ENCODE results near the gene ASPRV1.

The ASPRV1 gene

DNA sequence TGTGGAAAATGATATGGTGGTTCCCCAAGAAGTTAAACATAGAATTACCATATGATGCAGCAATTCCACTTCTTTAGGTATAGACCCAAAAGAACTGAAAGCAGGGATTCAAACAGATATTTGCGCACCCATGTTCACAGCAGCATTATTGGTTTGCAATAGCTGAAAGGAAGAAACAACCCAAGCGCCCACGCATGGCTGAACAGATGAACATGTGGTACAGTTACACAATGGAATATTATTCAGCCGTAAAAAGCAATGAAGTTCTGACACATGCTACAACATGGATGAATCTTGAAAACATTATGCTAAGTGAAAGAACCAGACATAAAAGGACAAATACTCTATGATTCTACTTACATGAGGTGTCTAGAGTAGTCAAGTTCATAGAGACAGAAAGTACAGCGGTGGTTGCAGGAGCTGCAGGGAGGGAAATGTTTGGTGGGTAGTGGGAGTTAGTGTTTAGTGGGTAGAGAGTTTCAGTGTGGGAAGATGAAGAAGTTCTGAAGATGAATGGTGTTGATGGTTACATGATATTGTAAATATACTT, 26.7 kb upstream of the ASPRV1 start:
- DNase-seq, result no peak

DNA sequence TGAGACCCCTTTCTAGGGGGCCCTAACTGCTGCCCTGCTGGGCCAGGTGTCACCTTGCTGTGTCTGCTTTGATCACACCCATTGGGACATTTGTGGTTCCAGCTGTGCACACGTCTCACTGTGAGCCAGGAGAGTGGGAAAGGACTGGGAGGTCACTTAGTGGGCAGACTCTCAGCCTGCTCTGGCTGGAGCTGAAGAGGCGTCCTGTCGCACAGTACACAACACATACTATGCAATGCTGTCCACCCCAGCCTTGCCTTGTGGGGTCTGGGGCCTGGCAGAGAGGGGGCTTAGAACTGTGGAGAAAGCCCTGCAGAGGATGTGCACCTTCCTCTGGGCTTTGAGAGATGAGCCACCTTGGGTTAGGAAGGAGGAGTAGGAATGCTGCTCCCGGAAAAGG, 25.3 kb upstream of the ASPRV1 start:
- DNase-seq, result no peak

GRCh38 chr2:69985688-69986087, 24.3 kb upstream of the ASPRV1 start:
- DNase-seq, result no peak

DNA sequence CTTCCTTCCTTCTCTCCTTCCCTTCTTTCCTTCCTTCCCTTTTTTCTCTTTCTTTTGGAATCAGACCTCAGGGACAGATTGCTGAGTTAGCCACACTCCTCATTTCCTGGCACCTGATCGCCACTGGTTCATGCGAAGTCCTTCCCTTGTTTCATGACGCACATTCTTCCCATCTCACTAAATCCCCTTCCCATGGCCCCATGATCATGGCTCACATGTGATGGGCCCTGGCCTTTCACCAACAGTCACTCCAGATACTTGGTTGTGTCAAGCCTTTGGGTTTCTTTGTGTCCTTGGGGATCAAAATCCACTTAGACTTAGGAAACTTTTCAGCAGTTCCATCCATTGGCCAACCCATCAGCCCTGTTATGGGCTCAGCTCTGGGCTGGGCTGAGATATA, 23.8 kb upstream of the ASPRV1 start:
- no peak for DNase-seq

DNA sequence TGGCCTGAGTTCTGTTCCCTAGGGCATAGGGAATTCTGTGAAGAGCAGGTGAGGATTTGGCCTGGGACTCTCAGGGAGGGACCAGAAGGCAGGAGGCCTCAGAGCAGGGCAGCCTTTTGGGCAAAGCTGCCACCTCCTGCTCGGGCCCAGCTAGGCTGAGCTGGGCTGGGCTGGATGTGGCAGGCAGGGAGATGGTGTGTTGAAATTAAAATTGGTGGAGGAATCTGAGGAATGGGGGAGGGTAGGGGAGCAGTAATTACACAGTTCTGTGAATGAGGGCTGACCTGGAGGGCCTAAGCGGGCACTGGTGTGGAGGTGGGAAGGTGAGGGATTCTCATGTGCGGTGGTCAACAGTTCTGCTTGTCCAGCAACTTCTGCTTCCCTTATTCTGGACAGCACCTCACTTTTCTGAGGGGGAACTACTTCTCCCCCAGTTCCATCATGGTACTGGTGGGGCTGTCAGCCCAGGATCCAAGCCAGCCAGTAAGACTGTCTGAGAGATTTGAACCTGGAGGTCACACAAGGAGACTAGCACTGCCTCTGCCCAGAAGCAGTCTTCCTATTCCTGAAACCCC, 22.0 kb upstream of the ASPRV1 start:
- DNase-seq, result no peak

- no peak for DNase-seq
Measured at GRCh38 chr2:69979902-69980807, 18.7 kb upstream of the ASPRV1 start.

- no peak for DNase-seq
Measured at GRCh38 chr2:69977906-69978482, 16.6 kb upstream of the ASPRV1 start.

DNA sequence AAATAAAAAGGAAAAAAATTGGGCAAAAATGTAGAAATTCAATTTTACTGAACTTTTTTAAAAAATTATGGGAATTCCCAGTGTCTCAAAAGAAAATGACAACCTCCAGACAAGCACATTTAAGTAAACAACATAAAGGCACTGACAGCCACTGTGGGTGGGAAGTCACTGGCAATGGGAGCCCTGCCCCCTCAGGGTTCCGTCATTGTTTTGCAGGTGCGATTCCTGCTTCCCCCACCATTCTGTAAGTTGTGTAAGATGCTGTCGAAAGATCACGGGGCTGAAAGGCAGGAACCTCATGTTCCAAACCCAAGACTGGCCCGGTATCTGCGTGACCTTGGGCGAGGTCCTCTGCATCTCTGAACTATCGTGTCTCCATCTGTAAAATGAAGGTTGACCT, 15.8 kb upstream of the ASPRV1 start:
- DNase-seq, result no peak

GRCh38 chr2:69975853-69976462, 14.5 kb upstream of the ASPRV1 start:
- no peak for DNase-seq

DNA sequence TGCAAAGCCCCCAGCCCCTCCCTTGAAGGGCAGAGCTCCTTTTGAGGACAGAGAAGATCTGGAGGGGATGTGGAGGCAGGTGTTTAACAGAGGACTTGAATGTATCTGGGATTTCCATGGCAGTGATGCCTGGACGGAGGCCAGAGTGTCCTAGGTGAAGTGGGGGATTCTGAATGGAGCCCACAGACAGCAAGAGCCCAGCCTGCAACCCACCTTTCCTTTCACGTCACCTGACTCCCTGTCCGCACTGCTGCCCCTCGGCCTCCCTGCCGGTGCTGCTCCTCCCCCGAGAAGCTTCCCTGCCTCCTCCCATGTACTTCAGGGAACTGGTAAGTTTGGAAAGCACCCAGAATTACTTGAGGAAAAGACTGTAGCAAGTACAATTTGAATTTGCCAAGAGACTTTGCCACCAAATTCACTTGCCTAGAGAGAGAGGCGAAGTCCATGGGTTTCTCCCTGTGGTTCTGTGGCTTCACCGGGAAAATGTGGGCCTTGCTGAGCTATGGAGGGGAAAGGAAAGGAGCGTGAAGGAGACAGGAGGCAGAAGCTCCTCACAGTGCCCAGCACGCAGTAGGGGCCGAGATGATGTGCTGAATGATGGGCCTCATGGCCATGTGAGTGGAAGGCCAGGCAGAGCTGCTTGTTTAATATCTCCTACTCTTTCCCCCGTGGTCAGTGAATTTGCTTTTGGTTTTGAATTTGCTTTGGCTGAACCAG, 13.9 kb upstream of the ASPRV1 start:
- no peak for DNase-seq

- DNase-seq, result no peak
Measured at GRCh38 chr2:69973335-69973735, 11.9 kb upstream of the ASPRV1 start.

- no peak for DNase-seq
Measured at GRCh38 chr2:69972822-69973221, 11.4 kb upstream of the ASPRV1 start.

- no peak for DNase-seq
Measured at GRCh38 chr2:69969991-69970390, 8.6 kb upstream of the ASPRV1 start.

DNA sequence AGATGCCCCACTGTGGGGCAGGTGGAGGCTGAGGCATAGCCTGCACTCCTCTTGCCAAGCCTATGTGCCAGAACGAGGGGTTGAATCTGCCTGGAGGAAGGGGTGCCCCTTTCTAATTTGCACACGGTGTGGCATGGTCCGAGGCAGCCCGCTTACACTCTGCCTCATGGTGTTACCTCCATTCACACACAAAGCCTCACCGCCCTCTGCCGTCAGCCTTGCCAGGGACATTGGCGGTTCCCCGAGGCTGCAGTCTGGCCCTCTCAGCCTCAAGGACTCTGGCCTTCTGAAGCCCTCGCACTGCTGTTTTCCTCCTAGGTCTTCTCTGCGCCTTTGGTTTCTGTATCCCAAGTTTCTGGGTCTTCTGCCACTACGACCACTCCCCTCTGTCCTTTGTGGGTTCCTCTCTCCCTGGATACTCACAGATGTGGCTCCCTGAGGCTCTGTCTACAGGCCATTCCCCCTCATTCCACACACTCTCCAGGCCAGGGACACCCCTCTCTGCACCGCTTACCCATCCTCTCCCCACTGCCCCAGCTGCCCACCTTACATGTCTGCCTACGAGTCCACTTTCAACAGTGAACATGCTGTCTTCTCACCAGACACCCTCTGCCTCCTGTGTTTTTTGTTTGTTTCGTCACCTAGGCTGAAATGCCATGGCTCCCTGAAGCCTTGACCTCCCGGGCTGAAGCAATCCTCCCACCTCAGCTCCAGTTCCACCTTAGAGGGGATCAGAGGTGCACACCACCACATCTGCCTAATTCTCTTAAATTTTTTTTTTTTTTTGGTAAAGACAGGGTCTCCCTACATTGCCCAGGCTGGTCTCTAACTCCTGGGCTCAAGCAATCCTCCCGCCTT, 7.9 kb upstream of the ASPRV1 start:
- DNase-seq, result no peak

DNA sequence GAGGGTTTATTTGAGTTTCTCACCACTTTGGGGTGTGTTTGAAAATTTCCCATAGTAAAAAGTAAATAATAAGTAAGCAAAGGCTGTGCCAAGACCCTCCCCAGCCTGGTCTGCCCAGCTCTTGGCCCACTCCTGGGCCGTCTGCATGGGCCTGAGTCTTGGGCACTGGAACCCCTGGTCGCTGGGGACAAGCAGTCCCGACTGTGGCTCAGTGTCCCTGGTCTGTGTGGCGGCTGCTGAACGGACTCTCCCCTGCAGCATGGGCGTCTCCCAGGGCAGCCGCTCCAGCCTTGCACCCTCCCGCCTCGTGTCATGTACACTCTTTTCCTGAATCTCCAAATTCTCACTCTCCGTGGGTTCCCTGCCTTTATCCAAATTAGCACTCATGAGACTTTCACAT, 7.2 kb upstream of the ASPRV1 start:
- DNase-seq, result no peak

DNA sequence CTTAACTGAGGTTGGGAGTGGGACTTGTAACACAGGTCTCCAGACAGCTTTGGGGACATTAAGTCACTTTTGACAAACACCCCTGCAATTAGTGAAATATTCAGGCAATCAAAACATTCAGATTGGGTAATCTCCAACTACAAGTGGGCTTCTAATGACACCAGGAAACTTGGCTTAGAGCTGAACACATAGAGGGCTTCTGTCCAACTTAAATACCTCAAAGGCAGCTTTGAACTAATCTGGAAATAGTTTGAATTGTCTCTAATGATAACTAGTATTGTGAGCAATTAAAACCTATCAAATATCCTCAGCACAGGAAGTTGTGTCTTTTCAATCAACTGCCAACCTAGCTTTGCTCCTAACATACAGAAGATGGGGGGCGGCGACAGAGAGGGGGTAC, 5.1 kb upstream of the ASPRV1 start:
- no peak for DNase-seq

DNA sequence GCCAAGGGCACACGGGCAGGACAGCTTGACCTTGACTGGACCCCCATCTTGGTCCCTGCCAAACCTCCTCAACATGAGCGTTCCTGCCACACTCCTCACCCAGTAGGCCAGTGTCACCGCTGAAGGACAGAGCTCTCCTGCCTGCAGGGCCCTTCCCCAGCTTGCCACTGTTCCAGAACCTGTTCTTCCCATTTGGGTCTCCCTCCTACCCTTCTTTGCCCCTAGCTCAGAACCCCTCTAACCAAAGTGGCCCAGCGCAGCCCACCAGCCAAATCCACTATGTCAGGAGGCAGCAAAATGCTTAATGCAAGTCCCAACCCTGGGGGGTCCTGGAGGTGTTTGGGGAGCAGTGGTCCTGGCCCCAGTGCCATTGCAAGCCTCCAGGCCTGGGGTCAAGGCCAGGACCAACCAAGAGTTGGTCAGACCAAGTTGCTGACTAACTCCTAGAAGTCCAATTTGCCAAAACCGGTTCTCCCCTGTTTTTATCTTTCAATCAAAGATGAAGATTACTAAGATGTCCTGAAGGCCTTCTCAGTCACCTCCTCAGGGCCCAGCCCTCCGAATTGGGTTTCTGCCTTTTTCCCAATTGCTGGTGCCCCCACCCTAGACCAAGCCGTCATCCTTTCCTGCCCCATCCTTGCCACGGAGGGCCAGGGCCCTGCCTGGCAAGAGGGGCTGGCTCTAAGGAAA, 4.5 kb upstream of the ASPRV1 start:
- DNase-seq, result no peak

DNA sequence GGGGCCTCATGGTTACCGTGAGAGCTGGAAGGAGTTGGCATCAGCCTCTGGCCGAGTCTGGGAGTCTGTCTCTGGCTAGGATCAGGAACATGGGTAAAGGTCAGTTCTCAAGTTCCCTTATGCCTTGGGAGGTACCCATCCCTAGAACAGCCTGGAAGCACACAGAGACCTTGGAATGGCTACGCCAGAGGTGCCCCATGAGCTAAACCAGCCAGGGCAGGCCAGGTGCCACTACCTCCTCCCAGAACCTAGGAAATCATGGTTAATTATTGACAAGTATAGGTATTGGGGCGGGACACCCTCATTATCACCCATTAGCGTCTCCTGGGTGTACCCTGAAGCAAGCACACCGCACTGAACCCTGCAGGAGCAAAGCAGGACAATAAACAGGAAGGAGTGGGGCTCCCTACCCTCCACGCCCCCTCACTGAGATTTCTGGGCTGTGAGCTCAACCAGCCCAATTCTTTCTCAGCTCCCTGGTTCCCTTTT, 3.0 kb upstream of the ASPRV1 start:
- no peak for DNase-seq

GRCh38 chr2:69962986-69963730, 1.7 kb upstream of the ASPRV1 start:
- no peak for DNase-seq

- no peak for DNase-seq
Measured at GRCh38 chr2:69960821-69961220, 610 bp downstream of the ASPRV1 start.

All from activated naive CD4-positive, alpha-beta T cell treated with anti-CD3 and anti-CD28 coated beads, Interleukin-2, amount 50 U/mL, for 16 hours (primary cell).